GM18858 (cell line): Measurements from ENCODE around the gene MFSD6.

Experiments
- ATAC-seq: cut with Tn5 transposase; IDR thresholded peaks from one replicate; pipeline ENCODE4 v1.9.1; 2021; ENCODE audit not compliant: unreplicated experiment

The MFSD6 gene

DNA sequence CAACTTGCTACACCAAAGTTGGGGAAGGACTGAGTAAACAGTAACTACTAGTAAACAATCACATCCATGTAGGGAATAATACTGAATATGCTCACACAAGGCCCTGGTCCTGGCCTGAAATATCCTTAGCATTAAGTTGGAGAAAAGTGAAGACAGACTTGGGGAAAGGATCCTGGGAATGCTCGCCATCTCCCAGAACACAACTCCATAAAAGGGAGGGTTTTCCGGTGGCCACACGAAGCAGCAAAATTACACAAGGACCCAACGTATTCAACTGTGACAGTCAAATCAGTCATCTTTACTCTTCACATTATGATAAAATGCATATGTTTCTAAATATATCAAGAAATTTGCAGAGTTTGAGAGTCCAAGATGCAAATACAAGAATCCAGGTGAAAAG is 119.1 kb downstream of the MFSD6 start:
- ATAC-seq: no peak

DNA sequence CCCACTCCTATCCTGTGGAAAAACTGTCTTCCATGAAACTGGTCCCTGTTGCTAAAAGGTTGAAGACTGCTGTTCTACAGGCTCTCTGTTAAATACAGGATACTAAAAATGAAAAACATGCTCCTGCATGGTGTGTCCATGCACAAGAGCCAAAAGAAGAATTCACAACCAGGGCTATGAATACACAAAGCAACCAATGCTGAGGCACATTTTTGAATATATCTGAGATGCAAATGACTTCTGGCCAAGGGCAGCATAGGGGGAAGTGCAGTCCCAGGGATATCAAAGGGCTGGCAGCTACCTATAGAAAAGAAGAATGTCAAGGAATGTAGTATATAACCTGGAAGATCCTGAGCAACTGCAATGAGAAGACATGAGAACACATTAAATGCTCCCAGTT is 119.8 kb downstream of the MFSD6 start:
- ATAC-seq: no peak

- ATAC-seq: no peak
These were observed 120.4 kb downstream of the MFSD6 start for GRCh38 chr2:190528521-190529001.

DNA sequence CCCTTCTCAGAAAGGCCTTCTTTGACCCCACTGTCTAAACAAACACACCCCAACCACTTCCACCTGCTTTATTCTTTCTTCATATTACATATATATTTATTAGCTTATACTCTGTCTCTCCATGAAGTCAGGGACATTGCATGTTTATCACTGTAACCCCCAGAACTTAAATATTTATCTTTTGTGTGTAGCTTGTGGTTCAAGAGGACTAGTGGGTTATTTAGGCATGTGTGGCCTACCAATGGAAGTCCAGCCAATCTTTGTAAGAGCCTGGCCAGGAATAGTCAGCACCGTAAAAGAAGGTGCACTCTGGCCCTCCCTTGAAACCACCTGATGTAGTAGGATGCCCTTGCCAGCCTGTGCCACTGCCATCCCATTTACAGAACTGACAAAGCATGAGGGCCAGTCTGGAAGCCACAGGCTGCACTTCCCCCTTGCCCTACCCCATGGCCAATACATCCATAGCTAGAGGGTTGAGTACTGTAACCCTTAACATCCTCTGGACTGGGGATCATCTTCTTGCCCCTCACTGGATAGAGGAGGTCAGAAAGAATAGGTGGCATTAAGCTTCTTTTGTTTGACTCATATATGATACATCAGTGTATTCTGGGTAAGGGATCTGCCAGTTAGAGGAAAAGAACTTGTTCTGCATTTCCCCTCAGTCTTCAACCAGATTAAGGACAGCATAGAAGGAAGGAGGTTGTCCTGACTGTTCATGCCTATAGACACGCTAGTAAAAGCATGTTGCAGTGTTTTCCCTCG is 121.5 kb downstream of the MFSD6 start:
- ATAC-seq: no peak

DNA sequence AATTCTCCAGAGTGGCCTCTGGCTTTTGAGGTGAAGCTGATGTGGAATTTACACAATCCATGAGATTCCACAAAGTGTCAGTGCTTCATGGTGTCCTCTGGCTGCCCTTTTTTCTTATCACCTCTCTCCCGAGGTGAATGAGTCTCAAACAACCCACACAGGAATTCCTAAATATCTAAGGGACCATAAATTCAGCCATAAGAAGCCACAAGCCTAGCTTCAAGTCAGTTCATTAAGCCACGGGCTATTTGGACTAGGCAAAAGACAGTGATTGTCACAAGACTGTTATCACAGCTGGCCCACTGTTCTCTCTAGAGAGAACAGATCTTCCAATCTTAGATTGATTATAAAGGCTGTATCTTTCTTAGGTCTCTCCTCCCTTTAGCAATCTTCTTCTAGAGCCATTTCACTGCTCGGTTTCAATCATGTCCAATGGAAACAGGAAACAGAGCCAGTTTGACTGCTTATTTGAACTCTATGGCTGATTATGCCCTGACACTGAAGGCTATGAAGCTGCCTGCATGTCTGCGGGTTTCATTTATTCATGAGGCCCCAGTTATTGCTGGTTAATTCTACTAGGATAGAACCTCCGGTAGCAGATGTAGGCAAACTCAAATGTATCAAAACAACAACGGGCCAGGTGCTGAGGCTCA is 122.2 kb downstream of the MFSD6 start:
- no peak for ATAC-seq

- ATAC-seq: no peak
These were observed 124.4 kb downstream of the MFSD6 start for GRCh38 chr2:190532581-190532980.

GRCh38 chr2:190533175-190533967 is 125.2 kb downstream of the MFSD6 start:
- ATAC-seq: no peak

GRCh38 chr2:190533968-190534309 is 125.8 kb downstream of the MFSD6 start:
- ATAC-seq: peak; percentile 10

DNA sequence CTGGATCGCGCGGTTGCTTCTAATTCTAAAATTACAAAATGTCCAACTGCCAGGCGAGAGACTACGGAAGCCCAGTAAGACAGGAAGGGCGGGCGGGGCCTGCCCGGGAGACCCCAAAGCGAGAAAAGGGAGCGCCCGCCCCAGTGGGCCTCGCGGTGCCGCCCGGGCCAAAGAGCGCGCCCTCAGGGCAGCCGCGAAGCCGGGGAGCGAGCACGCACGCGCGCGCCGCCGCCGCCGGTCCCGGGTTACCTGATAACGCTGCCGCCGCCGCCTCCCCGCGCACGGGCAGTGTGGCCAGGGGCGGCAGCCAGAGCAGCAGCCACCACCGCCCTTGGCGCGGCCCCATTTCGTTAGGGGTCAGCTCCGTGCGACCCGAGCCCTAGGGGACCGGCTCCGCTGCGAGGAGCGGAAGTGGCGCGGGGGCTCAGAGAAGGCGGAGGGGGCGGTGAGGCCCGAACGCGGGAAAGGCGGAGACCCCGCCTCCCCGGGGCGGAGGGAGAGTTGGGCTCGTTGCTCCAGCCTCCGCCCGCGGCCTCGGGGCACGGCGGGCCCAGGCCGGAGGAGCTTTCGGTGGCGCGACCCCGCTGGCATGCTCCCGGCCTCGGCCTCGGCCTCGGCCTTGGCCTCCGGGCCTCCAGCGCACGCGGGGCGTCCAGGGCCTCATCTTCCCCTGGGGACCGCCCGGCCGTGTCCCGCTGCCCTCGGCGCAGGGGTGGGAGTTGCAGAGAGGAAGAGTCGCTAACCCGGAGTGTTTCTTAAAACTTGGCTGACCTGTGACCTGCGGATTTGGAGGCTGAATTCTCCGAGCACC is 126.4 kb downstream of the MFSD6 start, which contains the start of gene NEMP2:
Gene NEMP2, minus strand, starts transcription at position 413 of the 811 bp plus-strand sequence. Its CDS starts 67 bp downstream, at position 346.
- ATAC-seq: peak; percentile 49

DNA sequence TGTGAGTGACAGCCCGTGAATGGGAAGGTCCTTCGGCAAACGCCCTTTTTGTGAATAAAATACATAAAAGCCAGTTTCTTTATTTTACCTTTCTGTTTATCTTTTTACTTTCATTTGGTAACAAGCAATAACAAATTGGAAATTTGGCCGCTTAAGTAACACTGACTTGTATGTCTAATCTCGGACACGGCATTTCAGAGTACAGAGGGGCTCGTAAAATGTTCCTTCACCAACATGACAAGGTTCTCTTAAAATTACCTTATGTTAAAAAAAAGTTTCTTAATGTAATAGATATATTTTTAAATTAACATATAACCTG is 126.9 kb downstream of the MFSD6 start:
- no peak for ATAC-seq

DNA sequence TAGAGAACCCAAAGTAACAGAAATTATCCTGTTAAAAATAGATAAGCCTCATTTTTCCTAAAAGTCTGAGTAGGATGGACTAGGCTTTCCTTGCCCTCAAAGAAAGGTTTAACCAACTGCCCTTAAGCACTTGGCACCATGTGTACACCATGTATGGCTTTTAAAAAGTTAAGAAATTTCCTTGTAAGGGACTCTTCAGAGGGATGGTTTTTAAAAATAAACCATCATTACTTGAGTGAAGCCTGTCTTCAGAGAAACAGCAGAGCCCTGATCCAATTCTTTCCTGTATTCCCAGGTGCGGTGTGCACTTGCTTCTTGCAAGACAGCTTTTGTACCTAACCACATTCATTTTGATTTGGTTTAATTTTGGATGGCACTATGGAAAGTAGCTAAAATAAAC is 127.4 kb downstream of the MFSD6 start:
- no peak for ATAC-seq

DNA sequence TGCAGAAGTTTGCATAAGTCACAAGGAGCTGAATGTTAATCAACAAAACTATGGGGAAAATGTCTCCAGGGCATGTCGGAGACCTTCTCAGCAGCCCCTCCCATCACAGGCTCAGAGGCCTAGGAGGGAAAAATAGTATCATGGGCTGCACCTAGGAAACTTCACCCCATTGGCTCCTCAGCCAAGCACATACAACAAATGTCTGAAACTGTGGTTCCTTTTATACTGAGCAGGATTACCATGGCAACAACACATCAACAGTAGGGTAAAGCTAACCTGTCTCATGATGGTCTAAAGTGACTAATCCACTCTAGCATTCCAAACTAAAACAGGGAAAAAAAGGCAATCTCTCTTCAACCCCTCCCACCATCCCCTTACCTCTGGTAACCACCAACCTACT is 129.6 kb downstream of the MFSD6 start:
- no peak for ATAC-seq

DNA sequence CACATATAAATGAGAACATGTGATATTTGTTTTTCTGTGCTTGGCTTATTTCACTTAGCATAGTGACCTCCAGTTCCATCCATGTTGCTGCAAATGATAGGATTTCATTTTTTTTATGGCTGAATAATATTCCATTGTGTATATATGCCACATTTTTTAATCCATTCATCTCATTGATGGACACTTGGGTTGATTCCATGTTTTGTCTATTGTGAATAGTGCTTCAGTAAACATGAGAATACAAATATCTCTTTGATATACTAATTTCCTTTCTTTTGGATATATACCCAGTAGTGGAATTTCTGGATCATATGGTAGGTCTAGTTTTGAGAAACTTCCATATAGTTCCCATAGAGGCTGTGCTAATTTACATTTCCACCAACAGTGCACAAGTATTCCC is 130.0 kb downstream of the MFSD6 start:
- no peak for ATAC-seq

DNA sequence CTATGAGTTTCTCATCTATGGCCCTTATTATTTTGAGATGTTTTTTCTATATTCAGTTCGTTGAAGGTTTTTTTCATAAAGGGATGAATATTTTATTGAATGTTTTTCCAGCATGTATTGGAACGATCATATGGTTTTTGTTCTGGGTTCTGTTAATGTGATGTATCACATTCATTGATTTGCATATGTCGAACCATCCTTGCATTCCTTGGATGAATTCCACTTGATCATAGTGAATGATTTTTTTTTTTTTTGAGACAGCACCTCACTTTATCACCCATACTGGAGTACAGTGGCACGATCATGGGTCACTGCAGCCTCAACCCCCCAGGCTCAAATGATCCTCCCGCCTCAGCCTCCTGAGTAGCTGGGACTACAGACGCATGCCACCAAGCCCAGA is 131.9 kb downstream of the MFSD6 start:
- ATAC-seq: no peak

DNA sequence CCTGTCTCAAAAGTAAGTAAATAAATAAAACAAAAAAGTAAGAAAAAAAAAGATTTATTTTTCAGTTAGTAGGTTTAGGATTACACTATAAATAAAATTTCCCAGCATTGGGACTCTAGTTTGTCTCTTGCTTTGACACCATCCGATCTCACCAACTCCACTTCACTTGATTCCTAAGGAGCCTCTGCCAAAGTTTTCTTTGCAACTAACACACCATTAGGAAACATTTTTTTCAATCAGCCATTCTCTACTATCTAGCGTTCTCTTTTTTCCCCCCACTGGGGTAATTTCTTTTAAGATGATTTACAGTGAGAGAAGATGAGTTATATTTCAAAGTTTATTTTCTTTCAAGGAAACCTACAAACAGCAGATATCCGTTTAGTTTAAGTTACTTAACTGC is 136.9 kb downstream of the MFSD6 start:
- no peak for ATAC-seq

DNA sequence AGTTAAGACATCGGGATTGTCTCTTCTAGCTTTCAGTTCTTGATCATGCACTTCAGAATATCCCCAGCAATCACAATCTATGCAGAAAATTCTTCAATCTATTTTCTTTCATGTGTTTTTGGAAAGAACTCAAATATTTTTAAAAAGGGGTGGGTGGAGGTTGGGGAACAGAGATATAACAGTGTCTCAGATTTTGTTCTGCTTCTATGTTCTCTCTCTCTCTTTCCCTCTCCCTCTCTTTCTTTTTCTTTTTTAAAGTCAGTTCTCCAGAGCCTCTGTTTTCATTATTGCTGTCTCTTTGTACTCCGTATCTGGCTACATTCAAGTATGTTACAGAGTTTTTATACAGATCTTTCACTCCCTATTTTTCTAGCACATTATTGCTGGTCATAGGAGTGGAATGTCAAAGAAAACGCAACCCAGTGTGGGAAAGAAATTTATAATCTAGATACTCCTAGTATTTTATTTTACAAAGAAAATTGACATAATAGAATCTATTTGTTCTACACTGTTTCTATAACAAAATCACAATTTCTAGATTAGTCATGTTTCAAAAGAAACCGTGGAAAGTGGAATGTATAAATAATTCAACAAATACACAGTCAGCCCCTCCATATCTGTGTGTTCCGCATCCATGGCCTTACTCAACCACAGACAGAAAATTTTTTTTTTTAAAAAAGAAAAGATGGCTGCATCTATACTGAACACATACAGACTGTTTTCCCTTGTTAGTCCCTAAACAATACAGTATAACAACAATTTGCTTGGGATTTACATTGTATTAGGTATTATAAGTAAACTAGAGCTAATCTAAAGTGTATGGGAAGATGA is 137.6 kb downstream of the MFSD6 start:
- no peak for ATAC-seq

DNA sequence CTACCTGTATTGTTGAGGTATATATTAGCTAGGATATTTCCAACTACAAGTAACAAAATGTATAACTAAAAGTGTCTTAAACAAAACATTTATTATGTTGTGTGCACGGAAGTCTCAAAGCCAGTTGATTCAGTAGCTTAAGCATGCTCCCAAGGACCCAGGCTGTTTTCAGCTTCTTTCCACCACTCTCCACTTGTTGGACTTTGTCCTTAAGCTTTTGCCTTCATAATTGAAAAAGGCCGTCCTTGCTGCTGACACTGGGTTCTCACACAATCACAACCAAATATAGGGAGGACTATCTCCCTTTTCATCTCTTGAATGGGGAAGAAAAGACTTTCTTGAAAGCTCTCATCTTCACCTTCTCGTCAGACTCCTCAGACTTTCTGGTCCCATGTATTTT is 138.6 kb downstream of the MFSD6 start:
- no peak for ATAC-seq

GRCh38 chr2:190547886-190548285 is 139.7 kb downstream of the MFSD6 start:
- no peak for ATAC-seq

GRCh38 chr2:190550137-190550536 is 142.0 kb downstream of the MFSD6 start:
- ATAC-seq: no peak
